ENCODE results near the gene FAM120B.

The FAM120B gene, protein sequence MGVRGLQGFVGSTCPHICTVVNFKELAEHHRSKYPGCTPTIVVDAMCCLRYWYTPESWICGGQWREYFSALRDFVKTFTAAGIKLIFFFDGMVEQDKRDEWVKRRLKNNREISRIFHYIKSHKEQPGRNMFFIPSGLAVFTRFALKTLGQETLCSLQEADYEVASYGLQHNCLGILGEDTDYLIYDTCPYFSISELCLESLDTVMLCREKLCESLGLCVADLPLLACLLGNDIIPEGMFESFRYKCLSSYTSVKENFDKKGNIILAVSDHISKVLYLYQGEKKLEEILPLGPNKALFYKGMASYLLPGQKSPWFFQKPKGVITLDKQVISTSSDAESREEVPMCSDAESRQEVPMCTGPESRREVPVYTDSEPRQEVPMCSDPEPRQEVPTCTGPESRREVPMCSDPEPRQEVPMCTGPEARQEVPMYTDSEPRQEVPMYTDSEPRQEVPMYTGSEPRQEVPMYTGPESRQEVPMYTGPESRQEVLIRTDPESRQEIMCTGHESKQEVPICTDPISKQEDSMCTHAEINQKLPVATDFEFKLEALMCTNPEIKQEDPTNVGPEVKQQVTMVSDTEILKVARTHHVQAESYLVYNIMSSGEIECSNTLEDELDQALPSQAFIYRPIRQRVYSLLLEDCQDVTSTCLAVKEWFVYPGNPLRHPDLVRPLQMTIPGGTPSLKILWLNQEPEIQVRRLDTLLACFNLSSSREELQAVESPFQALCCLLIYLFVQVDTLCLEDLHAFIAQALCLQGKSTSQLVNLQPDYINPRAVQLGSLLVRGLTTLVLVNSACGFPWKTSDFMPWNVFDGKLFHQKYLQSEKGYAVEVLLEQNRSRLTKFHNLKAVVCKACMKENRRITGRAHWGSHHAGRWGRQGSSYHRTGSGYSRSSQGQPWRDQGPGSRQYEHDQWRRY

DNA sequence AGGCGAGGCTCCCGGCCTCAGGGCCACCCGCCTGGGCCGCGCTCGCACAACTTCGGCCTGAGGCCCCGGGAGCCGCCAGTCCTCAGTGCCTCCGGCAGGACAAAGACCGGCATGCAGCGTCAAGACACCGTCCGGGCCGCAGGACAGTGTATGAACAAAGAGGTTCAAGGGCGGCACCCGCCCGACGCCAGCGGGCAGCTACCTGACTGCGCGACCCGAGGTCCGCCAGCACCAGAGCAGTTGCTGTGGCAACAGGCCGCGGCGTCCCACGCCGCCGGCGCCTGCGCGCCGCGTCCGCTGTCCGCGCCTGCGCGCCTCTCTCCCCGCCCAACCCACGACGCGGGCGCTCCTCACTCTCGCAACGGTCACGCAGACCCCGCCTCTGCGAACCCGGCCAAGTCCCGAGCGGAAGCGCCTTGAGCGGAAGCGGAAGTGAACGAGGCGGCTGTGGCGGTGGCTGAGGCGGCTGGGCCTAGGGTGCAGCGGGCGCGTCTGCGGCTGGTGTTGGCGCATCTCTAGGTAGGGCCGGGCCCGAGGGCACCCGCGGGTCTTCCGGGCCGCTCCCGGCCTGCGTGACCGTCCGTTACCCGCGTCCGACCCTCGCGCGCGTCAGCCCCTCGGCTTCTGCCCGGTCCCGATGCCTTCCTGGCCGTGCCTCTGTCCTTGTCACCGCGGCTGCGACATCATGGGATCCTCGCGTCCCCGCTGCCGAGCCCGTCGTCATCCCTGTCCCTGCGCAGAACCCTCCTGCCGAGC lies at the start of gene FAM120B:
TSS of gene FAM120B (plus strand) at position 435 of the 756 bp plus-strand sequence. CDS start 10,633 bp downstream, outside the sequence.
- Histone ChIP-seq H3K36me3 (ENCODE audit: control insufficient read depth in 1 of 2, insufficient read depth in 2 of 2, low read length in 2 of 2) (no peaks in the 10 kb centered on the region), H3K9ac (ENCODE audit: low read depth in 1 of 2, low read length in 2 of 2) (peak within 1 kb of the TSS; percentile 93 to 97), H3K27ac (ENCODE audit: low read depth, low read length) (peak within 1 kb of the TSS; percentile 82), H3K9me3 (ENCODE audit: control insufficient read depth in 1 of 2, low read length in 2 of 2) (no peaks in the 10 kb centered on the region), H3K4me3 (ENCODE audit: low read depth in 1 of 2, low read length in 2 of 2) (peak within 1 kb of the TSS; percentile 95 to 96), H3K4me1 (ENCODE audit: control insufficient read depth in 1 of 2, insufficient read depth in 2 of 2, low read length in 2 of 2) (peaks cover 42 to 43% of the 10 kb centered on the region in 2 donors), H3K27me3 (ENCODE audit: control insufficient read depth in 1 of 2, insufficient read depth in 2 of 2, low read length in 2 of 2) (no peaks in the 10 kb centered on the region)

DNA sequence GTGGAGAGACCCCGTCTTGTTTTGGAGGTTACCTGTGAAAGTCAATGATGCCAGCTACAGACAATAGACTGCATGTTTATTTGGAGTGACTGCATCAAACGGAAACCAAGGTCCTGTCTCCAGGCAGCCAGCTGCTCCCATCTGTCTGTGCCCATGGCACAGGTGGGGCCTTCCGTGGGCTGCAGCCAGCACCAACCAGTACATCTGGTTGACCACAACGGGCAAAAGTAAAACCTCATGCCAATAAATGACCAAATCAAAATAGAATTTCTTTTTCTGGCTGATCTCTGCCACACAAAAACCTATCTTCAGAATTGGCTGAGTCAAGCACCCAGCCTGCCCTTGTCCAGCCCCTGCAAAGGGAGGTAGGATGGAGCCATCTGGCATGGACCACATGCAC lies 49.2 kb upstream of the FAM120B start:
- Histone ChIP-seq H3K27ac (ENCODE audit: low read depth, low read length) (no peak overlapping the region), H3K9ac (ENCODE audit: low read depth in 1 of 2, low read length in 2 of 2) (no peak overlapping the region), H3K4me1 (ENCODE audit: control insufficient read depth in 1 of 2, insufficient read depth in 2 of 2, low read length in 2 of 2) (no peaks in the 10 kb centered on the region), H3K9me3 (ENCODE audit: control insufficient read depth in 1 of 2, low read length in 2 of 2) (no peaks in the 10 kb centered on the region), H3K4me3 (ENCODE audit: low read depth in 1 of 2, low read length in 2 of 2) (no peak overlapping the region), H3K27me3 (ENCODE audit: control insufficient read depth in 1 of 2, insufficient read depth in 2 of 2, low read length in 2 of 2) (peaks cover 0 to 4% of the 10 kb centered on the region in 2 donors), H3K36me3 (ENCODE audit: control insufficient read depth in 1 of 2, insufficient read depth in 2 of 2, low read length in 2 of 2) (no peaks in the 10 kb centered on the region)

GRCh38 chr6:170258407-170258806 lies 48.2 kb upstream of the FAM120B start:
- H3K4me1 ChIP-seq (ENCODE audit: control insufficient read depth in 1 of 2, insufficient read depth in 2 of 2, low read length in 2 of 2), result no peaks in the 10 kb centered on the region
- H3K27ac ChIP-seq (ENCODE audit: low read depth, low read length), result no peak overlapping the region
- H3K4me3 ChIP-seq (ENCODE audit: low read depth in 1 of 2, low read length in 2 of 2), result no peak overlapping the region

DNA sequence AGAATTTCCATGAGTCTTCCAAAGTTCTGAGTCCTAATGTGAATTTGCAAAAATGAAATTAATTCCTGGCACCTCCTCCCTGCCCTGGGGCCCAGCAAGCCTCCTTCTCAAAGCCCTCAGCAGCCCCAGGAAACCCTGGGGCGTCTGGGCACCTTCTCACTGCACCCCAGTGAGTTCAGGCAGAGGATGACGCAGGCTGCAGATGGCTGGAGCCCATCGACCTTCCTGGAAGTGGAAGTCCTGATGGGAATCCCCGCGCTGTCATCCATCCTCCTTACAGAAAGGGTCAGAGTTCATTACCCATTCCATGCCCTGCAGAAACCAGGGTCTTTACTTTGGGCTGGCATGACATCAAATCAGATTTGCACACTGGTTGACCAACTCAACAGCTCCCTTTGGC lies 47.3 kb upstream of the FAM120B start:
- no peak overlapping the region for H3K27ac ChIP-seq (ENCODE audit: low read depth, low read length)
- no peaks in the 10 kb centered on the region for H3K4me1 ChIP-seq (ENCODE audit: control insufficient read depth in 1 of 2, insufficient read depth in 2 of 2, low read length in 2 of 2)
- H3K27me3 ChIP-seq (ENCODE audit: control insufficient read depth in 1 of 2, insufficient read depth in 2 of 2, low read length in 2 of 2), result peaks cover 0 to 4% of the 10 kb centered on the region in 2 donors
- no peaks in the 10 kb centered on the region for H3K9me3 ChIP-seq (ENCODE audit: control insufficient read depth in 1 of 2, low read length in 2 of 2)
- H3K4me3 ChIP-seq (ENCODE audit: low read depth in 1 of 2, low read length in 2 of 2), result no peak overlapping the region
- no peak overlapping the region for H3K9ac ChIP-seq (ENCODE audit: low read depth in 1 of 2, low read length in 2 of 2)
- no peaks in the 10 kb centered on the region for H3K36me3 ChIP-seq (ENCODE audit: control insufficient read depth in 1 of 2, insufficient read depth in 2 of 2, low read length in 2 of 2)

More at GRCh38 chr6:170258407-170258806, 48.2 kb upstream of the FAM120B start:
- Histone ChIP-seq H3K9ac (ENCODE audit: low read depth in 1 of 2, low read length in 2 of 2) (no peak overlapping the region), H3K36me3 (ENCODE audit: control insufficient read depth in 1 of 2, insufficient read depth in 2 of 2, low read length in 2 of 2) (no peaks in the 10 kb centered on the region), H3K27me3 (ENCODE audit: control insufficient read depth in 1 of 2, insufficient read depth in 2 of 2, low read length in 2 of 2) (peaks cover 0 to 4% of the 10 kb centered on the region in 2 donors), H3K9me3 (ENCODE audit: control insufficient read depth in 1 of 2, low read length in 2 of 2) (no peaks in the 10 kb centered on the region)

DNA sequence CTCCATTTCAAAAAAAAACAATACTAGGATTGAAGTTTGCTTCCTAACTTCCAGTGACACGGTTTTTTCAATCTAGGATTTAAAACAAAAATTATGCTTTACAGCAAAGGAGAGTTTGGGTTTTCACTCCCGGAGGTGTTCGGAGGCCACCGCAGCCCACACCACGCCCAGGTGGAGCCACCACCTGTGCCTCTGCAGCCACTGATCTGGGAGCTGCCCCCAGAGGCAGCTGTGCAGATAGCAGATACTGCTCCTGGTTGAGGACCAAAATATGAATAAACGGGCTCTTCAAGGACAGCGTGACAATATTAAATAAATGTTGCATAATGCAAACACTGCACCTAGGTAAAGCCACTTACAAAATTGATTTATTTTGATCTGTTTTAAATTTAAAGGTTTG lies 45.9 kb upstream of the FAM120B start:
- Histone ChIP-seq H3K27me3 (ENCODE audit: control insufficient read depth in 1 of 2, insufficient read depth in 2 of 2, low read length in 2 of 2) (peaks cover 0 to 4% of the 10 kb centered on the region in 2 donors), H3K4me1 (ENCODE audit: control insufficient read depth in 1 of 2, insufficient read depth in 2 of 2, low read length in 2 of 2) (peaks cover 5 to 6% of the 10 kb centered on the region in 2 donors), H3K9me3 (ENCODE audit: control insufficient read depth in 1 of 2, low read length in 2 of 2) (no peaks in the 10 kb centered on the region), H3K4me3 (ENCODE audit: low read depth in 1 of 2, low read length in 2 of 2) (no peak overlapping the region), H3K36me3 (ENCODE audit: control insufficient read depth in 1 of 2, insufficient read depth in 2 of 2, low read length in 2 of 2) (no peaks in the 10 kb centered on the region), H3K9ac (ENCODE audit: low read depth in 1 of 2, low read length in 2 of 2) (no peak overlapping the region), H3K27ac (ENCODE audit: low read depth, low read length) (no peak overlapping the region)

DNA sequence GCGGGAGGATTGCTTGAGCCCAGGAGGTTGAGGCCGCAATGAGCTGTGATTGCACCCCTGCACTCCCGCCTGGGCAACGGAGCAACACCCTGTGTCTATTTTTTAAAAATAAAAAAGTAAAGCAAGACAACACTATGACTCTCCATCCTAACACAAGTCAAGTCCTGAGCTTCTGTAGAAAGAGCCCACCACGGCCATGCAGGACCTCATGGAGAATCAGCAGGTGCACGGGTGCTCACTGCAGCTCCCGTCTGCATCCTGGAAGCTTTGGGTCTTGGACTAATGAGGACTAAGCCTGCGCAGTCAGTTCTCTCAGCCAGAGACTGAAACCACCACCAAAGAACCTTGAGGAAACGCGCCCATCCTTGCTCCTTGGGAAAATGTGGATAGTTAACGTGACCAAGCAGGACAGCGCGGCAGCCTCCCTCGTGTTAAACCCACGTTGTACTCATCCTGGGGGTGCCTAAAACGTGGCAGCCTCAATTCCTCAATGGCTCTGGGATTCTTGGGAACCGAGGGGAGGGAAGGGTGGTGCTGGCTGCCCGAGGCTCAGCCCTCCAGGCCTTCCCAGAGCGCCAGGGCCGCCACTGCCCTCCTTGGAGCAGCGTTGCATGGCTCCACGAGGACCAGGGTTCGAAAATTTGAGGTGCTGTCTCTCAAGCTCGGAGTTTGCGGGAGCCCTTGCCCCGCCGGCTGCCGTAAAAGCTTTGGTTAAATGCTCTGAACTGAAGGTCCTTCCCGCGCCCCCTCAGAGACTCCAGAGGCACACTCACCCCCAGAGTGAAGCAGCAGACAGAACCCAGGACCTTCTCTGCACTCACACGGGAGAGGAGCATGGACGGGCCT lies 44.7 kb upstream of the FAM120B start:
- Histone ChIP-seq H3K4me1 (ENCODE audit: control insufficient read depth in 1 of 2, insufficient read depth in 2 of 2, low read length in 2 of 2) (peaks cover 12 to 13% of the 10 kb centered on the region in 2 donors), H3K27me3 (ENCODE audit: control insufficient read depth in 1 of 2, insufficient read depth in 2 of 2, low read length in 2 of 2) (peaks cover 0 to 4% of the 10 kb centered on the region in 2 donors), H3K27ac (ENCODE audit: low read depth, low read length) (no peak overlapping the region), H3K9me3 (ENCODE audit: control insufficient read depth in 1 of 2, low read length in 2 of 2) (no peaks in the 10 kb centered on the region), H3K9ac (ENCODE audit: low read depth in 1 of 2, low read length in 2 of 2) (no peak overlapping the region), H3K36me3 (ENCODE audit: control insufficient read depth in 1 of 2, insufficient read depth in 2 of 2, low read length in 2 of 2) (no peaks in the 10 kb centered on the region), H3K4me3 (ENCODE audit: low read depth in 1 of 2, low read length in 2 of 2) (no peak overlapping the region)

DNA sequence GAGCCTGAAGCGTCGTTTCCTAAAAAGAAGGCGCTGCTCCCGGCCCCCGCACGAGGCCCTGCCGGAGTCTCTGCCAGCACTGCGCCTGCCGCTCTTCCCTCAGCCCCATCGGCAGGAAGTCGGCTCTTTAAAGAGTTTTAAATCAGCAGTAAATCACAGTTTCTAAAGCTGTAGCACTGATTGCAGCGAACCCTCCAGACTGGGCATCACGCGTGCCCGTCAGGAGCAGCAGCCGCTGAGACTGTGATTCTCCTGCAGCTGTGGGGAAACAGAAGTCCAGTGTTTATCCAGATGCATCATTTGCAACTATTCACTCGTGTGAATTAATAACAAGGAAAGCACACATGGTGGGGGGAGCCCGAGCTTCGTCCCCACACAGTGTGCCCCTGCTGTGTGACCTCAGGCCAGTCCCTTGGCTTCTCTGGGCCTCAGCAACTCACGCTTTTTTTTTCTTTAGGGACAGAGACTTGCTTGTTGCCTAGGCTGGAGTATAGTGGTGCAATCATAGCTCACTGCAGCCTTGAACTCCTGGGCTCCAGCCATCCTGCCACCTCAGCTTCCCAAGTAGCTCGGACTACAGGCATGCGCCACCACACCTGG lies 44.0 kb upstream of the FAM120B start:
- Histone ChIP-seq H3K27me3 (ENCODE audit: control insufficient read depth in 1 of 2, insufficient read depth in 2 of 2, low read length in 2 of 2) (peaks cover 0 to 4% of the 10 kb centered on the region in 2 donors), H3K4me1 (ENCODE audit: control insufficient read depth in 1 of 2, insufficient read depth in 2 of 2, low read length in 2 of 2) (peaks cover 12 to 13% of the 10 kb centered on the region in 2 donors), H3K9ac (ENCODE audit: low read depth in 1 of 2, low read length in 2 of 2) (no peak overlapping the region), H3K9me3 (ENCODE audit: control insufficient read depth in 1 of 2, low read length in 2 of 2) (no peaks in the 10 kb centered on the region), H3K4me3 (ENCODE audit: low read depth in 1 of 2, low read length in 2 of 2) (no peak overlapping the region), H3K36me3 (ENCODE audit: control insufficient read depth in 1 of 2, insufficient read depth in 2 of 2, low read length in 2 of 2) (no peaks in the 10 kb centered on the region), H3K27ac (ENCODE audit: low read depth, low read length) (no peak overlapping the region)

- no peaks in the 10 kb centered on the region for H3K9me3 ChIP-seq (ENCODE audit: control insufficient read depth in 1 of 2, low read length in 2 of 2)
- H3K36me3 ChIP-seq (ENCODE audit: control insufficient read depth in 1 of 2, insufficient read depth in 2 of 2, low read length in 2 of 2), result no peaks in the 10 kb centered on the region
- peaks cover 12 to 13% of the 10 kb centered on the region in 2 donors for H3K4me1 ChIP-seq (ENCODE audit: control insufficient read depth in 1 of 2, insufficient read depth in 2 of 2, low read length in 2 of 2)
- H3K27me3 ChIP-seq (ENCODE audit: control insufficient read depth in 1 of 2, insufficient read depth in 2 of 2, low read length in 2 of 2), result peaks cover 0 to 4% of the 10 kb centered on the region in 2 donors
- no peak overlapping the region for H3K27ac ChIP-seq (ENCODE audit: low read depth, low read length)
- no peak overlapping the region for H3K9ac ChIP-seq (ENCODE audit: low read depth in 1 of 2, low read length in 2 of 2)
- no peak overlapping the region for H3K4me3 ChIP-seq (ENCODE audit: low read depth in 1 of 2, low read length in 2 of 2)
Observed at GRCh38 chr6:170263410-170263809, 43.1 kb upstream of the FAM120B start.

DNA sequence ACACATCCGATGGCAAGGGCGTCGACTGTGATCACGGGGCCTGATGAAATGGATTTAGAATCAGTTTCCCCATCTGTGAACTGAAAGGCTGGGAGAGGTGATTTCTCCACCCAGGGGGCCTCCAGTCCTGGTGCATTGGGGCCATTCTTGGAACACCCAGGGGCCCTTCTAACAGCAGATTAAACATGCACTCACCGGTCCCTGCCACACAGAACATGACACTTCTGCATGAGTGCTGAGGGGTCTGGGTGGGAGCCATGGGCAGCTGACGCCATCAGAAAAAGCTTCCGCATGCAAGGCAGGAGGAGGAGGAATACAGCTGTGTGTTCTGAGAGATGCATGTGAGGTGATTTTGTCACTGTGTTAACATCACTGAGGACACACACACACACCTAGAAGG lies 42.5 kb upstream of the FAM120B start:
- Histone ChIP-seq H3K9me3 (ENCODE audit: control insufficient read depth in 1 of 2, low read length in 2 of 2) (no peaks in the 10 kb centered on the region), H3K36me3 (ENCODE audit: control insufficient read depth in 1 of 2, insufficient read depth in 2 of 2, low read length in 2 of 2) (no peaks in the 10 kb centered on the region), H3K27ac (ENCODE audit: low read depth, low read length) (no peak overlapping the region), H3K4me3 (ENCODE audit: low read depth in 1 of 2, low read length in 2 of 2) (no peak overlapping the region), H3K9ac (ENCODE audit: low read depth in 1 of 2, low read length in 2 of 2) (no peak overlapping the region), H3K27me3 (ENCODE audit: control insufficient read depth in 1 of 2, insufficient read depth in 2 of 2, low read length in 2 of 2) (peaks cover 3 to 4% of the 10 kb centered on the region in 2 donors), H3K4me1 (ENCODE audit: control insufficient read depth in 1 of 2, insufficient read depth in 2 of 2, low read length in 2 of 2) (peaks cover 12 to 18% of the 10 kb centered on the region in 2 donors)
